H9 (cell line): ENCODE results near the gene ERC2. TPM values are rescaled to one million over a fixed set of nuclear protein-coding genes. Genes with fewer than 3 reads are reported as not detected.

ENCODE experiments used
- DNase-seq: peaks from one replicate; pipeline ENCODE4 v3.0.0-alpha.2; 2017
- H2AFZ ChIP-seq: one replicate; pipeline ENCODE4 v1.6.1; 2013; ENCODE audit warnings: mild to moderate bottlenecking, low read length, control low read depth, moderate library complexity
- H2AK5ac ChIP-seq: 2 replicates; pipeline ENCODE4 v1.6.1; 2013; ENCODE audit warnings: low read length, control low read depth, mixed read lengths; ENCODE audit not compliant: insufficient read length
- H2BK120ac ChIP-seq: one replicate; pipeline ENCODE4 v1.6.1; 2013; ENCODE audit warnings: low read depth, mild to moderate bottlenecking, low read length, control low read depth, inconsistent platforms; ENCODE audit not compliant: poor library complexity, severe bottlenecking
- H2BK12ac ChIP-seq: 2 replicates; pipeline ENCODE4 v1.6.1; 2013; ENCODE audit warnings: low read length, control low read depth, mixed read lengths, low read depth; ENCODE audit not compliant: insufficient read length
- H2BK15ac ChIP-seq: 2 replicates; pipeline ENCODE4 v1.6.1; 2013; ENCODE audit warnings: low read depth, low read length, control low read depth
- H2BK20ac ChIP-seq: one replicate; pipeline ENCODE4 v1.6.1; 2013; ENCODE audit warnings: low read depth, mild to moderate bottlenecking, low read length, control low read depth, inconsistent platforms; ENCODE audit not compliant: poor library complexity, severe bottlenecking
- H2BK5ac ChIP-seq: 2 replicates; pipeline ENCODE4 v1.6.1; 2013; ENCODE audit warnings: low read length, control low read depth, mixed read lengths; ENCODE audit not compliant: insufficient read length
- H3K14ac ChIP-seq: 2 replicates; pipeline ENCODE4 v1.6.1; 2013; ENCODE audit warnings: low read length, control low read depth; ENCODE audit not compliant: insufficient read depth
- H3K18ac ChIP-seq: 2 replicates; pipeline ENCODE4 v1.6.1; 2013; ENCODE audit warnings: low read depth, mild to moderate bottlenecking, mixed read lengths, low read length, control low read depth; ENCODE audit not compliant: insufficient read length
- H3K23ac ChIP-seq: 2 replicates; pipeline ENCODE4 v1.6.1; 2013; ENCODE audit warnings: low read length, control low read depth, mixed read lengths, low read depth; ENCODE audit not compliant: insufficient read length
- H3K23me2 ChIP-seq: 2 replicates; pipeline ENCODE4 v1.6.1; 2013; ENCODE audit warnings: low read depth, mild to moderate bottlenecking, mixed read lengths, low read length, control low read depth; ENCODE audit not compliant: insufficient read length, poor library complexity, severe bottlenecking
- H3K27ac ChIP-seq: 2 replicates; pipeline ENCODE4 v1.5.1; 2013; ENCODE audit warnings: low read length, control low read depth, mixed read lengths, low read depth; ENCODE audit not compliant: insufficient read length
- H3K27me3 ChIP-seq: 2 replicates; pipeline ENCODE4 v1.6.1; 2013; ENCODE audit warnings: low read length, control low read depth, inconsistent platforms; ENCODE audit not compliant: insufficient read depth
- H3K4ac ChIP-seq: 2 replicates; pipeline ENCODE4 v1.6.1; 2013; ENCODE audit warnings: low read depth, mild to moderate bottlenecking, control low read depth, inconsistent platforms, low read length, moderate library complexity
- H3K4me1 ChIP-seq: 2 replicates; pipeline ENCODE4 v1.6.1; 2013; ENCODE audit warnings: low read length, control low read depth, inconsistent platforms; ENCODE audit not compliant: insufficient read depth
- H3K4me2 ChIP-seq: 2 replicates; pipeline ENCODE4 v1.6.1; 2013; ENCODE audit warnings: low read length, control low read depth, mixed read lengths; ENCODE audit not compliant: insufficient read length, insufficient read depth
- H3K56ac ChIP-seq: 2 replicates; pipeline ENCODE4 v1.6.1; 2013; ENCODE audit warnings: low read depth, mild to moderate bottlenecking, mixed read lengths, low read length, control low read depth; ENCODE audit not compliant: insufficient read length
- H3K79me1 ChIP-seq: 2 replicates; pipeline ENCODE4 v1.6.1; 2013; ENCODE audit warnings: low read depth, mild to moderate bottlenecking, moderate library complexity, low read length, control low read depth, inconsistent platforms; ENCODE audit not compliant: insufficient read depth, poor library complexity, severe bottlenecking
- H3K79me2 ChIP-seq: 2 replicates; pipeline ENCODE4 v1.6.1; 2013; ENCODE audit warnings: low read length, control low read depth, inconsistent platforms; ENCODE audit not compliant: insufficient read depth
- H3K9ac ChIP-seq: 2 replicates; pipeline ENCODE4 v1.6.1; 2013; ENCODE audit warnings: low read length, control low read depth, mixed read lengths; ENCODE audit not compliant: insufficient read length; ENCODE audit errors: extremely low read depth
- H3K9me3 ChIP-seq: one replicate; pipeline ENCODE4 v1.6.1; 2013; ENCODE audit warnings: low read depth, low read length, inconsistent platforms; ENCODE audit not compliant: control insufficient read depth
- H3T11ph ChIP-seq: one replicate; pipeline ENCODE4 v1.6.1; 2013; ENCODE audit warnings: mild to moderate bottlenecking, low read length, control low read depth, inconsistent platforms
- H4K20me1 ChIP-seq: one replicate; pipeline ENCODE4 v1.6.1; 2013; ENCODE audit not compliant: control insufficient read depth, insufficient read length, insufficient read depth
- H4K5ac ChIP-seq: 2 replicates; pipeline ENCODE4 v1.6.1; 2013; ENCODE audit warnings: low read depth, mild to moderate bottlenecking, mixed read lengths, low read length, control low read depth; ENCODE audit not compliant: insufficient read length
- H4K8ac ChIP-seq: replicated peaks from 2 replicates; pipeline ENCODE4 v1.6.1; 2013; ENCODE audit warnings: low read length, control low read depth, mixed read lengths, low read depth; ENCODE audit not compliant: insufficient read length
- H4K91ac ChIP-seq: 2 replicates; pipeline ENCODE4 v1.6.1; 2013; ENCODE audit warnings: low read depth, mild to moderate bottlenecking, moderate library complexity, mixed read lengths, low read length, control low read depth; ENCODE audit not compliant: insufficient read length
- H3K27ac Mint-ChIP-seq, 3 experiments: 2 replicates in 2 of 3; 3 replicates in 1 of 3; pipeline ENCODE4 v1.8.0; 2020 to 2021; ENCODE audit warnings: mixed read lengths in 3 of 3, mild to moderate bottlenecking in 1 of 3, moderate library complexity in 1 of 3
- H3K27me3 Mint-ChIP-seq: 2 replicates; pipeline ENCODE4 v1.8.0; 2021; ENCODE audit warnings: low read depth, mild to moderate bottlenecking, moderate library complexity, mixed read lengths
- H3K36me3 Mint-ChIP-seq, 3 experiments: 2 replicates in 2 of 3; 3 replicates in 1 of 3; pipeline ENCODE4 v1.8.0; 2020 to 2021; ENCODE audit warnings: low read depth in 3 of 3, mixed read lengths in 3 of 3; ENCODE audit not compliant: insufficient read depth in 1 of 3
- H3K4me1 Mint-ChIP-seq, 2 experiments: 2 replicates each; pipeline ENCODE4 v1.8.0; 2020; ENCODE audit warnings: mixed read lengths in 2 of 2
- H3K4me3 Mint-ChIP-seq, 2 experiments: 2 replicates in 1 of 2; 3 replicates in 1 of 2; pipeline ENCODE4 v1.8.0; 2020 to 2021; ENCODE audit warnings: mild to moderate bottlenecking in 2 of 2, mixed read lengths in 2 of 2, moderate library complexity in 1 of 2
- H3K9me3 Mint-ChIP-seq, 2 experiments: 2 replicates in 1 of 2; 3 replicates in 1 of 2; pipeline ENCODE4 v1.8.0; 2020; ENCODE audit warnings: mild to moderate bottlenecking in 2 of 2, mixed read lengths in 2 of 2, moderate library complexity in 1 of 2
- WGBS: extraction: QIAGEN DNeasy Blood & Tissue Kit; methylation state at CpG from one replicate; pipeline ENCODE4 v1.1.7; 2013; ENCODE audit warnings: missing lambda C conversion rate, low lambda C conversion rate, mixed read lengths; ENCODE audit not compliant: insufficient read length; ENCODE audit errors: extremely low coverage; 5-methylcytosine and 5-hydroxymethylcytosine counted together
- total RNA-seq: library from RNA; stranded (reverse); gene quantifications from 2 replicates; pipeline ENCODE4 v1.2.1, GENCODE V29; 2021
- TF ChIP-seq, protein P1 (sequence below): fragments of 200-600 bp; sonication (generic); conservative IDR thresholded peaks from 3 replicates; pipeline ENCODE4 v1.8.0; 2021; ENCODE audit warnings: antibody characterized with exemption, mild to moderate bottlenecking

Gene ERC2
- total RNA-seq, 1 experiment from 2014 or later = 15.4 TPM

DNA sequence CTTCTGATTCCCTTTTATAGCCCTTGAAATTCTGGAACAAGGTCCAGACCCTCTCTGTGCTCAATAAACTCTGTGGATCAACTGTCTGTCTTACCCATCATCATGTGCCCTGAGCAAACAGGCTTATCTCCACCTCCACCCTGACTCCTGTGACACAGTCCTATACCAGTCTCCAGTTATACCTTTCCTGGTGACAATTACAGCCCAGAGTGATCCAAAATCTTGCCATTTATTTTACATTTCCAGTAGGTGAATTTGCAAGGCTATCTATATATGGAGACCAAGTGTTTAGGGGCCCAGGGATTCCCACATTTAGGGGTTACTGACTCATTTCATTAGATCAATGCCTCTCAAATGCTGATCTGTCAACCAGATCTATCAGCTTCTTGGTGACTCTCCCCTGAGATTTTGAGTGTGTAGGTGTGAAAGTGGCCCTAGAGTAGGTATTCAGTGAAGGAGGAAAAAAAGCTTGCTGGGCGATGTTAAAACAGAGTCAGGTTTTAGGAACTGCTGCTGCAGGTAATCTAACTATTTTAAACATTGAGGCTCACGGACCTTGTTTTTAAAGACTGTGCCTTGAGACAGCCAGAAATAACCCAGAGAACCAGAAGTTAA lies 751.5 kb downstream of the ERC2 start:
- H3K14ac ChIP-seq = no peak overlapping the region
- H3T11ph ChIP-seq = no peak overlapping the region
- no peak overlapping the region for H2BK15ac ChIP-seq
- no peaks in the 10 kb centered on the region for H3K36me3 Mint-ChIP-seq
- no peak overlapping the region for H3K4ac ChIP-seq
- H3K79me1 ChIP-seq = no peaks in the 10 kb centered on the region
- no peak overlapping the region for H3K18ac ChIP-seq
- no peak overlapping the region for H4K91ac ChIP-seq
- H3K9me3 Mint-ChIP-seq = no peaks in the 10 kb centered on the region
- H3K9ac ChIP-seq = no peak overlapping the region
- no peak overlapping the region for H2BK20ac ChIP-seq
- no peak overlapping the region for H3K23ac ChIP-seq
- H3K4me3 Mint-ChIP-seq = no peak overlapping the region
- DNase-seq = no peak
- no peaks in the 10 kb centered on the region for H4K20me1 ChIP-seq
- H3K27me3 ChIP-seq = no peaks in the 10 kb centered on the region
- no peak overlapping the region for H2AK5ac ChIP-seq
- H2BK12ac ChIP-seq = no peak overlapping the region
- no peak overlapping the region; a peak in 1 of 7 replicates for H3K27ac Mint-ChIP-seq
- no peak overlapping the region for H3K27ac ChIP-seq
- no peaks in the 10 kb centered on the region for H3K23me2 ChIP-seq
- no peak overlapping the region for H2BK120ac ChIP-seq
- no peak overlapping the region for H2AFZ ChIP-seq
- H3K4me1 ChIP-seq = no peaks in the 10 kb centered on the region
- peaks cover under 1 to 2% of the 10 kb centered on the region in 2 experiments; a peak in 1 of 4 replicates for H3K4me1 Mint-ChIP-seq
- H4K8ac ChIP-seq = no peak overlapping the region
- TF ChIP-seq, protein P1, sequence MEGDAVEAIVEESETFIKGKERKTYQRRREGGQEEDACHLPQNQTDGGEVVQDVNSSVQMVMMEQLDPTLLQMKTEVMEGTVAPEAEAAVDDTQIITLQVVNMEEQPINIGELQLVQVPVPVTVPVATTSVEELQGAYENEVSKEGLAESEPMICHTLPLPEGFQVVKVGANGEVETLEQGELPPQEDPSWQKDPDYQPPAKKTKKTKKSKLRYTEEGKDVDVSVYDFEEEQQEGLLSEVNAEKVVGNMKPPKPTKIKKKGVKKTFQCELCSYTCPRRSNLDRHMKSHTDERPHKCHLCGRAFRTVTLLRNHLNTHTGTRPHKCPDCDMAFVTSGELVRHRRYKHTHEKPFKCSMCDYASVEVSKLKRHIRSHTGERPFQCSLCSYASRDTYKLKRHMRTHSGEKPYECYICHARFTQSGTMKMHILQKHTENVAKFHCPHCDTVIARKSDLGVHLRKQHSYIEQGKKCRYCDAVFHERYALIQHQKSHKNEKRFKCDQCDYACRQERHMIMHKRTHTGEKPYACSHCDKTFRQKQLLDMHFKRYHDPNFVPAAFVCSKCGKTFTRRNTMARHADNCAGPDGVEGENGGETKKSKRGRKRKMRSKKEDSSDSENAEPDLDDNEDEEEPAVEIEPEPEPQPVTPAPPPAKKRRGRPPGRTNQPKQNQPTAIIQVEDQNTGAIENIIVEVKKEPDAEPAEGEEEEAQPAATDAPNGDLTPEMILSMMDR = no peak
- no peak overlapping the region for H4K5ac ChIP-seq
- H3K4me2 ChIP-seq = no peak overlapping the region
- H3K56ac ChIP-seq = no peak overlapping the region
- H2BK5ac ChIP-seq = no peak overlapping the region
- H3K27me3 Mint-ChIP-seq = no peaks in the 10 kb centered on the region
- no peaks in the 10 kb centered on the region for H3K9me3 ChIP-seq
- H3K79me2 ChIP-seq = no peaks in the 10 kb centered on the region
- no CpG with 5 or more reads among the region's 2 CpGs for WGBS
